NCI-H2196 (cell line): Measurements from ENCODE around the gene SH3RF1.

Source experiments
- DNase-seq: peaks from one replicate; lab custom pipeline; 2025; ENCODE audit not compliant: unreplicated experiment; lab: John Stamatoyannopoulos, UW

The SH3RF1 gene

GRCh38 chr4:169167957-169168858 lies 102.5 kb downstream of the SH3RF1 start:
- DNase-seq, result no peak

GRCh38 chr4:169164669-169165415 lies 105.9 kb downstream of the SH3RF1 start:
- DNase-seq, result no peak

GRCh38 chr4:169163947-169164668 lies 106.6 kb downstream of the SH3RF1 start:
- DNase-seq, result no peak

GRCh38 chr4:169163495-169163894 lies 107.3 kb downstream of the SH3RF1 start:
- no peak for DNase-seq

- DNase-seq, result no peak
These were observed 109.9 kb downstream of the SH3RF1 start for GRCh38 chr4:169160825-169161224.

- DNase-seq, result no peak
These were observed 111.1 kb downstream of the SH3RF1 start for GRCh38 chr4:169159624-169160171.

- DNase-seq, result no peak
These were observed 111.9 kb downstream of the SH3RF1 start for GRCh38 chr4:169158861-169159260.

- no peak for DNase-seq
These were observed 112.7 kb downstream of the SH3RF1 start for GRCh38 chr4:169158046-169158445.

GRCh38 chr4:169156392-169156791 lies 114.4 kb downstream of the SH3RF1 start:
- no peak for DNase-seq

- no peak for DNase-seq
These were observed 116.6 kb downstream of the SH3RF1 start for GRCh38 chr4:169154121-169154520.

GRCh38 chr4:169153481-169154087 lies 117.2 kb downstream of the SH3RF1 start:
- DNase-seq, result no peak

GRCh38 chr4:169152899-169153298 lies 117.9 kb downstream of the SH3RF1 start:
- DNase-seq, result no peak

GRCh38 chr4:169152098-169152497 lies 118.7 kb downstream of the SH3RF1 start:
- no peak for DNase-seq

GRCh38 chr4:169151671-169152070 lies 119.1 kb downstream of the SH3RF1 start:
- DNase-seq, result no peak

GRCh38 chr4:169150806-169151205 lies 120.0 kb downstream of the SH3RF1 start:
- DNase-seq, result no peak

GRCh38 chr4:169148885-169149284 lies 121.9 kb downstream of the SH3RF1 start:
- DNase-seq, result no peak

GRCh38 chr4:169147191-169147590 lies 123.6 kb downstream of the SH3RF1 start:
- no peak for DNase-seq

GRCh38 chr4:169144061-169144600 lies 126.6 kb downstream of the SH3RF1 start:
- DNase-seq, result no peak

GRCh38 chr4:169143335-169143734 lies 127.4 kb downstream of the SH3RF1 start:
- DNase-seq, result no peak

GRCh38 chr4:169142906-169143305 lies 127.8 kb downstream of the SH3RF1 start:
- DNase-seq, result no peak
